ENCODE data around the gene TAGAP. TPM values are rescaled to one million over a fixed set of nuclear protein-coding genes. Genes with fewer than 3 reads are reported as not detected.

Gene TAGAP
- total and polyA plus RNA-seq, 9 of the 15 experiments (the other 6 are each of a cell fraction or from before 2014, with no cell fraction given) = 0.07 TPM; not detected in 8

DNA sequence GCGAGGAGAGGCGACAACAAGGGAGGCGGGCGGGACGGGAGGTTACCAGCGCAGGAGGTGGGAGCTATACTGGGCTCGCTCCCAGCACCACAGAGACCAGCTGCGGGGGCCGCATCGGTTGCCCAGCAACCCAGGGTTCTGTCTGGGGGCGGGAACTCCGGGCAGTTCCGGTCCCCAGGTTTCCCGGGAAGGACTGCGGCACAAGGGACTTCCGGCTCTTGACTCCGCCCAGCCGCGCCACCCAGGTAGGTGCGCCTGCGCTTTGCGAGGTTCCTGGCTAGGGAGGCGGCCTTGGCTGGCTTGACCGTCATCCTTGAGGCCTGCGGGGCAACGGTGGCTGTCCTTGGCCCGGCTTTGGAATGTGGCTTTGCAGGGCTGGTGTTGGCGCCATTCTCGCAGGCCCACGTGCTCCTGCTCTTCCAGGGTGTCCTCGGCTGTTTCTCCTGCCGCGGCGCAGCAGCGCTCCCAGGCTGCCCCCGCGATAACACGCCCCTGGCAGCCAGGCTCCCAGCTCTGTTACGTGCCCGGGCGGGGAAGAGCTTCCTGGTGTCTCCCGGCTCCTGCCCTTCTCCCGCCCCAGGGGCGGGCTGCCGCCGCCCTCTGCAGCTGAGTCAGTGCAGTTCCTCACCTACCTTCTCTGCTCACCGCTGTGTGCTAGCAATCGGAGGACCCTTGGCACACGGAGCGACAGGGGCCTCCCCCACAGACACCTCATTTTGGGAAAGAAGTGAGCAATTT is 45.0 kb downstream of the TAGAP start, which contains the start of gene RSPH3 (continued):
- TF ChIP-seq ZNF639 (CRISPR knock-in tag; conservative IDR thresholded peaks at IDR 0.05 in 1 of 2, IDR thresholded peaks at IDR 0.05 in 1 of 2) (peak in 1 of 2 experiments; percentile 83; a peak in 2 of 4 replicates), RHOXF2B (CRISPR knock-in tag; conservative IDR thresholded peaks at IDR 0.05) (no peak), RB1 (IDR thresholded peaks at IDR 0.05; ENCODE audit: low read depth) (peak; percentile 87; the same call in 1 of the 2 replicates), FOXP1 (CRISPR knock-in tag; IDR thresholded peaks at IDR 0.05) (no peak), STAT5A (IDR thresholded peaks at IDR 0.05; ENCODE audit: borderline replicate concordance, low read length) (no peak), RBM17 (IDR thresholded peaks at IDR 0.05; ENCODE audit: borderline replicate concordance, low read depth, low read length) (no peak), ZSCAN32 (CRISPR knock-in tag; IDR thresholded peaks at IDR 0.05) (peak; percentile 33; the same call in 1 of the 2 replicates), ZBTB33 (CRISPR knock-in tag; IDR thresholded peaks at IDR 0.05) (peak; percentile 9; the same call in 1 of the 2 replicates), CC2D1A (IDR thresholded peaks at IDR 0.05) (no peak), XRCC4 (IDR thresholded peaks at IDR 0.05; ENCODE audit: extremely low read depth, insufficient read depth, insufficient read length) (no peak), ARHGAP35 (IDR thresholded peaks at IDR 0.05; ENCODE audit: partially characterized antibody) (no peak), ZFP30 (CRISPR knock-in tag; IDR thresholded peaks at IDR 0.05; ENCODE audit: borderline replicate concordance) (no peak), ZKSCAN1 (IDR thresholded peaks at IDR 0.05; ENCODE audit: low read depth, low read length) (no peak)
- TF ChIP-seq, protein P1, sequence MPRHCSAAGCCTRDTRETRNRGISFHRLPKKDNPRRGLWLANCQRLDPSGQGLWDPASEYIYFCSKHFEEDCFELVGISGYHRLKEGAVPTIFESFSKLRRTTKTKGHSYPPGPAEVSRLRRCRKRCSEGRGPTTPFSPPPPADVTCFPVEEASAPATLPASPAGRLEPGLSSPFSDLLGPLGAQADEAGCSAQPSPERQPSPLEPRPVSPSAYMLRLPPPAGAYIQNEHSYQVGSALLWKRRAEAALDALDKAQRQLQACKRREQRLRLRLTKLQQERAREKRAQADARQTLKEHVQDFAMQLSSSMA (CRISPR knock-in tag; IDR thresholded peaks at IDR 0.05) = no peak
- TF ChIP-seq, protein P2, sequence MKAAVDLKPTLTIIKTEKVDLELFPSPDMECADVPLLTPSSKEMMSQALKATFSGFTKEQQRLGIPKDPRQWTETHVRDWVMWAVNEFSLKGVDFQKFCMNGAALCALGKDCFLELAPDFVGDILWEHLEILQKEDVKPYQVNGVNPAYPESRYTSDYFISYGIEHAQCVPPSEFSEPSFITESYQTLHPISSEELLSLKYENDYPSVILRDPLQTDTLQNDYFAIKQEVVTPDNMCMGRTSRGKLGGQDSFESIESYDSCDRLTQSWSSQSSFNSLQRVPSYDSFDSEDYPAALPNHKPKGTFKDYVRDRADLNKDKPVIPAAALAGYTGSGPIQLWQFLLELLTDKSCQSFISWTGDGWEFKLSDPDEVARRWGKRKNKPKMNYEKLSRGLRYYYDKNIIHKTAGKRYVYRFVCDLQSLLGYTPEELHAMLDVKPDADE (conservative IDR thresholded peaks at IDR 0.05; ENCODE audit: control insufficient read depth, low read depth, low read length) = 0 out of 2 replicates have a peak, but pooled peaks have one; percentile 25
- TF ChIP-seq, protein P3, sequence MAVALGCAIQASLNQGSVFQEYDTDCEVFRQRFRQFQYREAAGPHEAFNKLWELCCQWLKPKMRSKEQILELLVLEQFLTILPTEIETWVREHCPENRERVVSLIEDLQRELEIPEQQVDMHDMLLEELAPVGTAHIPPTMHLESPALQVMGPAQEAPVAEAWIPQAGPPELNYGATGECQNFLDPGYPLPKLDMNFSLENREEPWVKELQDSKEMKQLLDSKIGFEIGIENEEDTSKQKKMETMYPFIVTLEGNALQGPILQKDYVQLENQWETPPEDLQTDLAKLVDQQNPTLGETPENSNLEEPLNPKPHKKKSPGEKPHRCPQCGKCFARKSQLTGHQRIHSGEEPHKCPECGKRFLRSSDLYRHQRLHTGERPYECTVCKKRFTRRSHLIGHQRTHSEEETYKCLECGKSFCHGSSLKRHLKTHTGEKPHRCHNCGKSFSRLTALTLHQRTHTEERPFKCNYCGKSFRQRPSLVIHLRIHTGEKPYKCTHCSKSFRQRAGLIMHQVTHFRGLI (CRISPR knock-in tag; IDR thresholded peaks at IDR 0.05) = no peak
